OCI-M2 (cell line): ENCODE measurements around the gene FOXC2.
"Not testable (repeated sequence)": the region's sequence is repeated elsewhere in the genome, so short reads cannot be mapped to it uniquely, and the experiment has no call there.

Source experiments
- DNase-seq: peaks from one replicate; lab custom pipeline; 2025; ENCODE audit not compliant: unreplicated experiment; lab: John Stamatoyannopoulos, UW

Gene FOXC2

GRCh38 chr16:86585821-86586611, 19.4 kb downstream of the FOXC2 start:
- no peak for DNase-seq

- no peak for DNase-seq
Observed at GRCh38 chr16:86587487-86587886, 20.9 kb downstream of the FOXC2 start.

GRCh38 chr16:86587955-86588354, 21.3 kb downstream of the FOXC2 start:
- DNase-seq = not testable (repeated sequence)

- DNase-seq = no peak
Observed at GRCh38 chr16:86590501-86591144, 24.0 kb downstream of the FOXC2 start.

GRCh38 chr16:86591270-86591669, 24.6 kb downstream of the FOXC2 start:
- no peak for DNase-seq

GRCh38 chr16:86593913-86594620, 27.4 kb downstream of the FOXC2 start:
- DNase-seq = no peak

GRCh38 chr16:86594721-86595120, 28.1 kb downstream of the FOXC2 start:
- DNase-seq = no peak

- no peak for DNase-seq
Observed at GRCh38 chr16:86595983-86596605, 29.5 kb downstream of the FOXC2 start.

GRCh38 chr16:86597126-86597879, 30.7 kb downstream of the FOXC2 start:
- DNase-seq = no peak

- DNase-seq = no peak
Observed at GRCh38 chr16:86597880-86598606, 31.4 kb downstream of the FOXC2 start.

- DNase-seq = no peak
Observed at GRCh38 chr16:86598607-86599565, 32.3 kb downstream of the FOXC2 start.

GRCh38 chr16:86601356-86601755, 34.7 kb downstream of the FOXC2 start:
- DNase-seq = no peak

GRCh38 chr16:86602521-86602920, 35.9 kb downstream of the FOXC2 start:
- no peak for DNase-seq

- no peak for DNase-seq
Observed at GRCh38 chr16:86604436-86605193, 38.0 kb downstream of the FOXC2 start.

- DNase-seq = no peak
Observed at GRCh38 chr16:86605950-86606349, 39.3 kb downstream of the FOXC2 start.

GRCh38 chr16:86608301-86608747, 41.7 kb downstream of the FOXC2 start:
- no peak for DNase-seq

- no peak for DNase-seq
Observed at GRCh38 chr16:86609115-86609514, 42.5 kb downstream of the FOXC2 start.

- no peak for DNase-seq
Observed at GRCh38 chr16:86609661-86610060, 43.0 kb downstream of the FOXC2 start.
